H1 (cell line): Measurements from ENCODE around the gene PLEK2. TPM values are rescaled to one million over a fixed set of nuclear protein-coding genes. Genes with fewer than 3 reads are reported as not detected.

Experiments
- CTCF ChIA-PET: fragments of 300-600 bp; sonication (Branson Sonifier 250); formaldehyde crosslinking; loops from one replicate; lab custom pipeline; 2021; ENCODE audit not compliant: partially characterized antibody; lab: Charles Lee
- POLR2A ChIA-PET: fragments of 300-600 bp; sonication (Branson Sonifier 250); formaldehyde crosslinking; loops from one replicate; lab custom pipeline; 2021; ENCODE audit warnings: inconsistent platforms; ENCODE audit not compliant: partially characterized antibody; lab: Charles Lee
- DNase-seq, 2 experiments: peaks; one replicate each; pipeline versions ENCODE4 v3.0.0 to v3.0.0-alpha.2; 2010 to 2022; ENCODE audit warnings: low spot score in 2 of 2, low read depth in 1 of 2, mixed read lengths in 1 of 2
- FAIRE-seq: peaks from 2 replicates; lab custom pipeline; 2011; peaks lifted over from hg19 to GRCh38; lab: Jason Lieb, UNC
- H2AFZ ChIP-seq: 2 replicates; pipeline ENCODE4 v1.8.1; 2012; ENCODE audit warnings: low read length, inconsistent platforms
- H2AK5ac ChIP-seq: 2 replicates; pipeline ENCODE4 v1.6.1; 2013; ENCODE audit warnings: low read depth, low read length
- H2BK120ac ChIP-seq: replicated peaks from 2 replicates; pipeline ENCODE3; 2013; ENCODE audit warnings: low read depth, low read length, inconsistent platforms
- H2BK12ac ChIP-seq: 2 replicates; pipeline ENCODE4 v1.6.1; 2013; ENCODE audit warnings: low read depth, low read length
- H2BK15ac ChIP-seq: 2 replicates; pipeline ENCODE4 v1.6.1; 2013; ENCODE audit warnings: low read length
- H2BK20ac ChIP-seq: 2 replicates; pipeline ENCODE4 v1.6.1; 2013; ENCODE audit warnings: low read length
- H2BK5ac ChIP-seq: 2 replicates; pipeline ENCODE4 v1.6.1; 2013; ENCODE audit warnings: low read depth, low read length
- H3K14ac ChIP-seq: 2 replicates; pipeline ENCODE4 v1.6.1; 2013; ENCODE audit warnings: inconsistent platforms; ENCODE audit not compliant: insufficient read length
- H3K18ac ChIP-seq: 2 replicates; pipeline ENCODE4 v1.6.1; 2013; ENCODE audit warnings: low read length; ENCODE audit errors: extremely low read depth
- H3K23ac ChIP-seq: 2 replicates; pipeline ENCODE4 v1.6.1; 2013; ENCODE audit warnings: inconsistent platforms; ENCODE audit not compliant: insufficient read length
- H3K23me2 ChIP-seq: 2 replicates; pipeline ENCODE4 v1.6.1; 2013; ENCODE audit warnings: low read depth, low read length
- H3K27ac ChIP-seq: 2 replicates; pipeline ENCODE4 v1.6.1; 2011; ENCODE audit warnings: low read depth, low read length, inconsistent platforms
- H3K27me3 ChIP-seq, 4 experiments: replicated peaks in 1 of 4; 1 replicate in 1 of 4; 2 replicates in 3 of 4; pipeline versions ENCODE4 v1.6.1 to v1.8.1; 2011 to 2013; ENCODE audit warnings: low read length in 3 of 4, mild to moderate bottlenecking in 3 of 4, inconsistent platforms in 2 of 4, mixed read lengths in 2 of 4, moderate library complexity in 1 of 4; ENCODE audit not compliant: control insufficient read depth in 3 of 4, insufficient read depth in 3 of 4; ENCODE audit errors: extremely low read depth in 1 of 4
- H3K36me3 ChIP-seq, 4 experiments: 2 replicates each; pipeline versions ENCODE4 v1.6.1 to v1.8.1; 2011 to 2013; ENCODE audit warnings: mild to moderate bottlenecking in 4 of 4, low read length in 3 of 4, moderate library complexity in 2 of 4, control low read depth in 1 of 4, inconsistent platforms in 1 of 4; ENCODE audit not compliant: insufficient read depth in 4 of 4, control insufficient read depth in 2 of 4
- H3K4ac ChIP-seq: replicated peaks from 2 replicates; pipeline ENCODE3; 2013; ENCODE audit warnings: low read length, low read depth, mixed read lengths, inconsistent platforms; ENCODE audit not compliant: insufficient read length
- H3K4me1 ChIP-seq, 4 experiments: replicated peaks in 1 of 4; 1 replicate in 1 of 4; 2 replicates in 3 of 4; pipeline versions ENCODE4 v1.6.1 to v1.8.1; 2011 to 2013; ENCODE audit warnings: low read length in 3 of 4, inconsistent platforms in 2 of 4, mixed read lengths in 1 of 4; ENCODE audit not compliant: insufficient read depth in 4 of 4, control insufficient read depth in 3 of 4
- H3K4me2 ChIP-seq, 2 experiments: 2 replicates each; pipeline versions ENCODE4 v1.6.1 to v1.8.1; 2011 to 2013; ENCODE audit warnings: low read depth in 2 of 2, low read length in 2 of 2, control low read depth in 1 of 2, inconsistent platforms in 1 of 2, mild to moderate bottlenecking in 1 of 2; ENCODE audit not compliant: insufficient read depth in 1 of 2
- H3K4me3 ChIP-seq, 4 experiments: fragments of 200-600, 300-600 bp in 1 of 4; sonication (generic), shearing (Covaris generic), sonication (Bioruptor Twin) in 1 of 4; 2 replicates each; pipeline versions ENCODE4 v1.5.1 to v1.8.1; 2011 to 2016; ENCODE audit warnings: low read length in 4 of 4, low read depth in 3 of 4, control low read depth in 2 of 4, inconsistent platforms in 2 of 4, mild to moderate bottlenecking in 2 of 4, mixed read lengths in 1 of 4, moderate library complexity in 1 of 4; ENCODE audit not compliant: insufficient read depth in 2 of 4; ENCODE audit errors: extremely low read depth in 1 of 4
- H3K56ac ChIP-seq: replicated peaks from 2 replicates; pipeline ENCODE3; 2013; ENCODE audit warnings: low read depth, mild to moderate bottlenecking, mixed read lengths, low read length, inconsistent platforms; ENCODE audit not compliant: insufficient read length
- H3K79me1 ChIP-seq: 2 replicates; pipeline ENCODE4 v1.6.1; 2013; ENCODE audit warnings: low read depth, low read length, control low read depth
- H3K79me2 ChIP-seq, 2 experiments: 2 replicates each; pipeline versions ENCODE4 v1.6.1 to v1.8.1; 2012 to 2013; ENCODE audit warnings: low read length in 2 of 2, mild to moderate bottlenecking in 2 of 2, inconsistent platforms in 1 of 2; ENCODE audit not compliant: insufficient read depth in 2 of 2, control insufficient read depth in 1 of 2
- H3K9ac ChIP-seq, 4 experiments: replicated peaks in 1 of 4; 1 replicate in 1 of 4; 2 replicates in 3 of 4; pipeline versions ENCODE4 v1.6.1 to v1.8.1; 2011 to 2013; ENCODE audit warnings: low read depth in 3 of 4, low read length in 3 of 4, control low read depth in 2 of 4, mild to moderate bottlenecking in 2 of 4, moderate library complexity in 2 of 4, inconsistent platforms in 1 of 4; ENCODE audit errors: extremely low read depth in 1 of 4
- H3K9me3 ChIP-seq, 2 experiments: 2 replicates each; pipeline versions ENCODE4 v1.6.1 to v1.8.1; 2012 to 2013; ENCODE audit warnings: mild to moderate bottlenecking in 2 of 2, moderate library complexity in 2 of 2, control low read depth in 1 of 2, inconsistent platforms in 1 of 2, low read depth in 1 of 2, low read length in 1 of 2, mixed read lengths in 1 of 2; ENCODE audit not compliant: insufficient read depth in 2 of 2
- H4K20me1 ChIP-seq, 2 experiments: replicated peaks in 1 of 2; 2 replicates each; pipeline versions ENCODE3 to v1.8.1; 2011 to 2013; ENCODE audit warnings: inconsistent platforms in 2 of 2, low read length in 2 of 2, mild to moderate bottlenecking in 1 of 2; ENCODE audit not compliant: insufficient read depth in 2 of 2, control insufficient read depth in 1 of 2
- H4K5ac ChIP-seq: 2 replicates; pipeline ENCODE4 v1.6.1; 2013; ENCODE audit warnings: low read length, low read depth, mixed read lengths, inconsistent platforms; ENCODE audit not compliant: insufficient read length
- H4K8ac ChIP-seq: 2 replicates; pipeline ENCODE4 v1.8.0; 2013; ENCODE audit warnings: mild to moderate bottlenecking, moderate library complexity, low read length, inconsistent platforms; ENCODE audit not compliant: insufficient read depth; ENCODE audit errors: extremely low read depth
- H4K91ac ChIP-seq: replicated peaks from 2 replicates; pipeline ENCODE3; 2013; ENCODE audit warnings: low read length, mixed read lengths, inconsistent platforms; ENCODE audit not compliant: insufficient read length
- BRCA1 ChIP-seq: IDR thresholded peaks from 2 replicates; pipeline ENCODE4 v1.6.1; 2012; ENCODE audit warnings: low read depth, low read length, improper control_type of control experiment
- CHD2 ChIP-seq: IDR thresholded peaks from 2 replicates; pipeline ENCODE4 v1.6.1; 2012; ENCODE audit warnings: low read length, improper control_type of control experiment
- CTBP2 ChIP-seq: IDR thresholded peaks from 2 replicates; pipeline ENCODE4 v1.7.0; 2011; ENCODE audit warnings: borderline replicate concordance, mild to moderate bottlenecking, moderate library complexity, mixed read lengths, low read length; ENCODE audit not compliant: insufficient read depth, insufficient read length
- EP300 ChIP-seq, 2 experiments: IDR thresholded peaks; 1 replicate in 1 of 2; 2 replicates in 1 of 2; pipeline ENCODE4 v1.6.1; 2011 to 2012; ENCODE audit warnings: low read depth in 2 of 2, low read length in 2 of 2, mild to moderate bottlenecking in 2 of 2, borderline replicate concordance in 1 of 2, inconsistent platforms in 1 of 2, moderate library complexity in 1 of 2
- JUN ChIP-seq: IDR thresholded peaks from 2 replicates; pipeline ENCODE4 v1.6.1; 2011; ENCODE audit warnings: low read depth, mild to moderate bottlenecking, improper control_type of control experiment, low read length
- JUND ChIP-seq: IDR thresholded peaks from 2 replicates; pipeline ENCODE4 v1.6.1; 2011; ENCODE audit warnings: mild to moderate bottlenecking, improper control_type of control experiment, low read length
- MAX ChIP-seq: IDR thresholded peaks from 2 replicates; pipeline ENCODE4 v1.6.1; 2012; ENCODE audit warnings: inconsistent platforms
- POLR2AphosphoS5 ChIP-seq: IDR thresholded peaks from 2 replicates; pipeline ENCODE4 v1.6.1; 2011; ENCODE audit warnings: low read depth, low read length
- RXRA ChIP-seq: IDR thresholded peaks from 2 replicates; pipeline ENCODE4 v1.6.1; 2011; ENCODE audit warnings: low read depth, mild to moderate bottlenecking, low read length, moderate library complexity; ENCODE audit not compliant: insufficient read depth
- SIN3A ChIP-seq, 2 experiments: IDR thresholded peaks in 1 of 2; conservative IDR thresholded peaks in 1 of 2; 2 replicates each; pipeline ENCODE4 v1.6.1; 2011 to 2012; ENCODE audit warnings: low read length in 2 of 2, improper control_type of control experiment in 1 of 2, low read depth in 1 of 2, mild to moderate bottlenecking in 1 of 2
- SIRT6 ChIP-seq: IDR thresholded peaks from one replicate; pipeline ENCODE4 v1.7.1; 2012; ENCODE audit warnings: low read length, inconsistent platforms
- WGBS, 2 experiments: shearing (Covaris generic) in 1 of 2; methylation state at CpG; one replicate each; pipeline versions ENCODE4 v1.1.6 to v1.1.7; 2013 to 2015; ENCODE audit warnings: low lambda C conversion rate in 2 of 2, mixed read lengths in 2 of 2, inconsistent platforms in 1 of 2, low coverage in 1 of 2, missing lambda C conversion rate in 1 of 2; ENCODE audit not compliant: insufficient replicate concordance in 2 of 2, insufficient coverage in 1 of 2, insufficient read length in 1 of 2; ENCODE audit errors: extremely low coverage in 1 of 2, missing lambda C conversion rate in 1 of 2; 5-methylcytosine and 5-hydroxymethylcytosine counted together
- polyA plus RNA-seq, 7 experiments: library from polyadenylated mRNA; depleted of rRNA in 3 of 7; stranded (reverse) in 5 of 7; unstranded in 2 of 7; fragments of >200 nt in 5 of 7; fragments of 200-250 nt in 2 of 7; gene quantifications; 1 replicate in 5 of 7; 2 replicates in 1 of 7; 4 replicates in 1 of 7; pipeline versions ENCODE4 v1.2.1 to v1.2.3, GENCODE V29; 2011 to 2013; ENCODE audit warnings: missing spikeins in 2 of 7, mixed read lengths in 2 of 7
- total RNA-seq: library from RNA; stranded (reverse); fragmentation: NEBNext Ultra II Directional; extraction: Animal tissue kit (Norgen Biotek cat#: 25700); gene quantifications from 2 replicates; pipeline ENCODE4 v1.2.1, GENCODE V29; 2021
- TF ChIP-seq, protein P1 (sequence below): IDR thresholded peaks from 2 replicates; pipeline ENCODE4 v1.6.1; 2011; ENCODE audit warnings: low read length, improper control_type of control experiment

The PLEK2 gene
- total and polyA plus RNA-seq, 2 of the 8 experiments (the other 6 are each of a cell fraction or from before 2014, with no cell fraction given), result 0.41 to 2.1 TPM

GRCh38 chr14:67405771-67406170 lies 6.2 kb downstream of the PLEK2 start:
- Histone ChIP-seq H3K36me3 (no peaks in the 10 kb centered on the region), H3K27ac (no peak overlapping the region), H2BK20ac (no peak overlapping the region), H4K8ac (no peak overlapping the region), H3K14ac (no peak overlapping the region), H3K79me2 (no peaks in the 10 kb centered on the region), H2BK120ac (no peak overlapping the region), H4K91ac (no peak overlapping the region), H3K18ac (no peak overlapping the region), H3K27me3 (no peaks in the 10 kb centered on the region; a peak in 1 of 7 replicates), H2AK5ac (no peak overlapping the region), H2AFZ (no peak overlapping the region), H3K56ac (no peak overlapping the region), H4K20me1 (no peaks in the 10 kb centered on the region), H3K79me1 (no peaks in the 10 kb centered on the region), H3K4me1 (0 out of 7 replicates have a peak, but pooled peaks cover 0 to 3% (median 0%) of the 10 kb centered on the region in 4 experiments), H2BK15ac (no peak overlapping the region), H3K23me2 (no peaks in the 10 kb centered on the region), H4K5ac (no peak overlapping the region), H3K23ac (no peak overlapping the region), H3K9ac (no peak overlapping the region), H2BK5ac (no peak overlapping the region), H3K9me3 (no peaks in the 10 kb centered on the region), H2BK12ac (no peak overlapping the region), H3K4me3 (no peak overlapping the region), H3K4me2 (no peak overlapping the region), H3K4ac (no peak overlapping the region)
- no peak for DNase-seq
- 87% methylated on average over 5 of the region's 5 CpGs; no CpG with 5 or more reads in 1 of the 2 experiments for WGBS, 2 experiments
- POLR2A ChIA-PET, result interaction anchor here (0.7 to 1.7 kb wide), 2 partner anchors 100 to 165 kb away, joined by 3 to 4 read pairs; no protein-coding TSS in a partner anchor
- CTCF ChIA-PET, result interaction anchor here (0.5 to 2.5 kb wide), 8 partner anchors 13 to 178 kb away, joined by 3 to 13 read pairs (median 4); no protein-coding TSS in a partner anchor
- FAIRE-seq, result no peak
- TF ChIP-seq, protein P1, sequence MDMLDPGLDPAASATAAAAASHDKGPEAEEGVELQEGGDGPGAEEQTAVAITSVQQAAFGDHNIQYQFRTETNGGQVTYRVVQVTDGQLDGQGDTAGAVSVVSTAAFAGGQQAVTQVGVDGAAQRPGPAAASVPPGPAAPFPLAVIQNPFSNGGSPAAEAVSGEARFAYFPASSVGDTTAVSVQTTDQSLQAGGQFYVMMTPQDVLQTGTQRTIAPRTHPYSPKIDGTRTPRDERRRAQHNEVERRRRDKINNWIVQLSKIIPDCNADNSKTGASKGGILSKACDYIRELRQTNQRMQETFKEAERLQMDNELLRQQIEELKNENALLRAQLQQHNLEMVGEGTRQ, result no peak
- no peak for TF ChIP-seq EP300 (IDR thresholded peaks at IDR 0.05; ENCODE audit: borderline replicate concordance in 1 of 2, low read depth in 2 of 2, low read length in 2 of 2)
- no peak for TF ChIP-seq POLR2AphosphoS5
- no peak for TF ChIP-seq BRCA1
- TF ChIP-seq CHD2, result no peak
- TF ChIP-seq RXRA, result no peak
- no peak for TF ChIP-seq JUND
- no peak for TF ChIP-seq JUN
- no peak for TF ChIP-seq SIN3A (conservative IDR thresholded peaks at IDR 0.05 in 1 of 2, IDR thresholded peaks at IDR 0.05 in 1 of 2; ENCODE audit: low read depth in 1 of 2, low read length in 2 of 2)
- TF ChIP-seq MAX, result no peak
- TF ChIP-seq SIRT6, result no peak
- no peak for TF ChIP-seq CTBP2
